Measurements from ENCODE around the gene B3GNT8. TPM values are rescaled to one million over a fixed set of nuclear protein-coding genes. Genes with fewer than 3 reads are reported as not detected.
A peak's percentile ranks its signal among the peaks of the same experiment; 100 is the strongest.

Gene B3GNT8
- total RNA-seq, 2 donors from 2014 or later: 4.0 to 4.2 TPM

DNA sequence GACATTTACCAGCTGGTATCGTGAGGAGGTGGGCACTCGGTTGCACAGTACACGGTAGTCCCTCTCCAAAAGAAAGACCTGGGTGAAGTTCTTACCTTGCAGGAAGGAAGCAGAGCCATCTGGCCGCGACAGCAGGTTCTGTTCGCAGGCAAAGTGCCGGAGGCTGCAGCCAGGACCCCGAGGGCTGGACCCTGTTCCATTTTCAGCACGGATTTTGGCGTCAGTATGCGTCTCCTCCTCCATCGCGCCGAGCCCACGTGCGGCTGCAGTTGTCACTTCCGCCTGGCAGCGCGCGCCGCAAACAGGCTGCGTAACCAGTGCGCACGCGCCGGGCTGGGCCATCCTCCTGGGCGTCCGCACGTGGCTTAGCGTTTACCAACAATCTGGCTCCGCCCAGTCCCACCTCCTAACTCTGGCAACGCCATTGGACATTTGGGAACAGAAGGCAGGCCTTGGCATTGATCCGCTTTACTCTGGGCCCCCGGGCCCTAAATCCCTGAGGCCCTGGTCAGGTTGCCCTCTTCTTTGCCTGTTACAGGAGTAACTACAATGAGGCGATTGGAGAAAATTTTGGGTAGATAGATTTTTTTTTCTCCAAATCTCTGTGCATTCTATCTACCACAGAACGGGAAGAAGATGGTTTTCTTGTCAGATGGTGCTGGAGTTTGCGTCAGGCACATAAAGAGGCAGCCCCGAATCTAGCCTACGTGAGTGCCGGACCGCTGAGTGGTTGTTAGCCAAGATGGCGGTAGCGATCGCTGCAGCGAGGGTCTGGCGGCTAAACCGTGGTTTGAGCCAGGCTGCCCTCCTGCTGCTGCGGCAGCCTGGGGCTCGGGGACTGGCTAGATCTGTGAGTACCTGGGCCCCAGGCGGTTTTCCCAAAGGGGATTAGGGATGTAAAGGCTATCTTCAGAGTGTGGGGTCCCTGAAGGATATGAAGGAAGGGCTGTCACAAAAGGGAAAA is 29.8 kb downstream of the B3GNT8 start, which contains the start of the genes BCKDHA and EXOSC5:
TSS of gene BCKDHA (plus strand) at position 733 of the 964 bp plus-strand sequence. CDS start at position 743, 10 bp downstream.
TSS of gene EXOSC5 (minus strand) at position 274 of the 964 bp plus-strand sequence. CDS start at position 243, 31 bp downstream.
- DNase-seq (ENCODE audit: low spot score) (peak; percentile 98), ATAC-seq (ENCODE audit: insufficient number of reproducible peaks, low FRiP score, low read depth) (peak; percentile 99)
- no peaks in the 10 kb centered on the region for H3K9me3 ChIP-seq
- H3K4me3 ChIP-seq: peak within 1 kb of the TSS; percentile 95
- TF ChIP-seq, protein P1, sequence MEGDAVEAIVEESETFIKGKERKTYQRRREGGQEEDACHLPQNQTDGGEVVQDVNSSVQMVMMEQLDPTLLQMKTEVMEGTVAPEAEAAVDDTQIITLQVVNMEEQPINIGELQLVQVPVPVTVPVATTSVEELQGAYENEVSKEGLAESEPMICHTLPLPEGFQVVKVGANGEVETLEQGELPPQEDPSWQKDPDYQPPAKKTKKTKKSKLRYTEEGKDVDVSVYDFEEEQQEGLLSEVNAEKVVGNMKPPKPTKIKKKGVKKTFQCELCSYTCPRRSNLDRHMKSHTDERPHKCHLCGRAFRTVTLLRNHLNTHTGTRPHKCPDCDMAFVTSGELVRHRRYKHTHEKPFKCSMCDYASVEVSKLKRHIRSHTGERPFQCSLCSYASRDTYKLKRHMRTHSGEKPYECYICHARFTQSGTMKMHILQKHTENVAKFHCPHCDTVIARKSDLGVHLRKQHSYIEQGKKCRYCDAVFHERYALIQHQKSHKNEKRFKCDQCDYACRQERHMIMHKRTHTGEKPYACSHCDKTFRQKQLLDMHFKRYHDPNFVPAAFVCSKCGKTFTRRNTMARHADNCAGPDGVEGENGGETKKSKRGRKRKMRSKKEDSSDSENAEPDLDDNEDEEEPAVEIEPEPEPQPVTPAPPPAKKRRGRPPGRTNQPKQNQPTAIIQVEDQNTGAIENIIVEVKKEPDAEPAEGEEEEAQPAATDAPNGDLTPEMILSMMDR (IDR thresholded peaks at IDR 0.05): no peak
- H3K4me1 ChIP-seq (ENCODE audit: control insufficient read depth in 1 of 2, low read depth in 2 of 2): peaks cover 13 to 17% of the 10 kb centered on the region in 2 donors
- no peaks in the 10 kb centered on the region for H3K36me3 ChIP-seq
- no peaks in the 10 kb centered on the region for H3K27me3 ChIP-seq (replicated peaks; ENCODE audit: insufficient read depth)
- H3K27ac ChIP-seq: peak within 1 kb of the TSS; percentile 83 to 92

DNA sequence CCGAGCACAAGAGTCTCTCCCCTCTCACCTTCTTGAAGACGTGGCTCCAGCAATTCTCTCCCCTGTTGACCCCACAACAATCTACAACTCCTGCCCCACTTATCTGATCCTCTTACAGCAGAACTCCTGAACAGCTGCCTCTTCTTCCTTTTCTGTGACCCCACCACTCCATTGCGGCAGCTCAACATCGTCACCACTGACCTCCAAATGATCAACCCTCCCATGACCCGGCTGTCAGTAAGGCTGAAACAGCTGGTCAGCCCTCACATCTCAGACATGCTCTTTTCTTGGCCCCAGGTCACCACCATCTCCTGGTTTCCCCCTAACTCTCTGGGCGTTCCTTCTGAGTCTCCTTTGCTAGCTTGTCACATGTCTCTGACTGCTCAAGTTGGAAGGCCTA is 31.8 kb downstream of the B3GNT8 start:
- Histone ChIP-seq H3K27me3 (replicated peaks; ENCODE audit: insufficient read depth) (no peaks in the 10 kb centered on the region), H3K27ac (no peak overlapping the region), H3K36me3 (peaks cover 7% of the 10 kb centered on the region), H3K4me3 (no peak overlapping the region), H3K9me3 (no peaks in the 10 kb centered on the region), H3K4me1 (ENCODE audit: control insufficient read depth in 1 of 2, low read depth in 2 of 2) (peaks cover 13 to 17% of the 10 kb centered on the region in 2 donors)
- TF ChIP-seq, protein P1 (IDR thresholded peaks at IDR 0.05): no peak
- ATAC-seq (ENCODE audit: insufficient number of reproducible peaks, low FRiP score, low read depth): no peak
- no peak for DNase-seq (ENCODE audit: low spot score)

DNA sequence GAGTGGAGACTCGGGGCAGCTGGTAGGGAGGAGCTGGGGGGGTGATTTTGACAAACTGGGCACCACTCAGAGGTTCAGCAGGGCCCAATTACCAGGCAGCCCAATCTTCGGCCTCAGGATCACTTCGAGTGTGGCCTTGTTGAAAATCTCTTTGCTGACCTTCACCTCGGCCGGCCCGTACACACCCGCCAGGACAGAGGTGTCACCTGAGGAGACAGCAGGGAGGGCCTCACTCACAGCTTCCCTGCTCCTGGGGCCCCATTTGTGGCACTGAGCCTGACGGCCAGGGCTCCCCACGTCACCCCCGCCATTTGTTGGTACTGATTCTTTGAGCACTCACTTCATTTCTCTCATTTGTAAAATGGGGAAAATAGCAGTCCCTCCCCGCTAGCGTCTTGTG is 34.4 kb downstream of the B3GNT8 start:
- Histone ChIP-seq H3K36me3 (peaks cover 10% of the 10 kb centered on the region), H3K9me3 (no peaks in the 10 kb centered on the region), H3K4me1 (ENCODE audit: control insufficient read depth in 1 of 2, low read depth in 2 of 2) (peaks cover 4 to 7% of the 10 kb centered on the region in 2 donors), H3K4me3 (no peak overlapping the region), H3K27ac (no peak overlapping the region), H3K27me3 (replicated peaks; ENCODE audit: insufficient read depth) (no peaks in the 10 kb centered on the region)
- DNase-seq (ENCODE audit: low spot score) (no peak), ATAC-seq (ENCODE audit: insufficient number of reproducible peaks, low FRiP score, low read depth) (no peak)
- TF ChIP-seq, protein P1 (IDR thresholded peaks at IDR 0.05): no peak

DNA sequence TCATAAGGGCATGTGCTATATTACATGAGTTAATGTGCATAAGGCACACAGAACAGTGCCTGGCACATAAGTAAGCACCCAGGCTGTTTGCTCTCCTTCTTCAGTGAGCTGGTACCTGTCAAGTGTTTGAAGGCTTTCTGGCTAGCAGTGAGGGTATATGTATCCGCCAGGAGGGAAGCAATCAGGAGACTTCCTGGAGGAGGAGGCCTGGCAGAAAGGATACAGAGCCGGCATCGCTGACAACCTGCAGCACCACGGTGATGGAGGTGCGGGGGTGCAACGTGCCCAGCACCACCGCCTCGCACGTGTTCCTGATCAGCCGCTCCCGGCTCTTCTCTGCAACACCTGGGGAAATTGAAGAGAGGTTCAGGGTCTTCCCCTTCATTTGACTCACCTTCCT is 35.6 kb downstream of the B3GNT8 start:
- DNase-seq (ENCODE audit: low spot score) (no peak), ATAC-seq (ENCODE audit: insufficient number of reproducible peaks, low FRiP score, low read depth) (no peak)
- Histone ChIP-seq H3K9me3 (no peaks in the 10 kb centered on the region), H3K4me1 (ENCODE audit: control insufficient read depth in 1 of 2, low read depth in 2 of 2) (peaks cover 4 to 7% of the 10 kb centered on the region in 2 donors), H3K36me3 (peaks cover 14% of the 10 kb centered on the region), H3K27ac (no peak overlapping the region), H3K4me3 (no peak overlapping the region), H3K27me3 (replicated peaks; ENCODE audit: insufficient read depth) (no peaks in the 10 kb centered on the region)
- TF ChIP-seq, protein P1 (IDR thresholded peaks at IDR 0.05): no peak

DNA sequence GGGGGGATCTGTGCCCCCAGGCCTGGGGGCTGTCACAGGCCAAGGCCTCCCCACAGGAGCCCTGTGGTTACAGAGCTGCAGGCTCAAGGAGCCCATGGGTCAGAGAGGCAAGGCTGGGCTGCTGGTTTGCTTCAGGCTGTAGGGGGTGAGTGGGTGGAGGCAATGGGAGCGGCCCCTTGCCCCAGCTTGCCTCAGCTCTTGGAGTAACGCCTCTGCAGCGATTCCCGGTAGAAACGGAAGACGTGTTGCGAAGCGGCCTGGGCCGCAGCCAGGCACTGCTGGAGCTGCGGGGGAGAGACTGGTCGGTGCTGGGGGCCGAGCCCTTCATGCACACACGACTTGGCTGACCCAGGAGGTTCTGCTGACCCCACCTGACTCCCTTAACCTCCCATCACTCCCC is 40.7 kb downstream of the B3GNT8 start:
- ATAC-seq (ENCODE audit: insufficient number of reproducible peaks, low FRiP score, low read depth): no peak
- Histone ChIP-seq H3K9me3 (no peaks in the 10 kb centered on the region), H3K27me3 (replicated peaks; ENCODE audit: insufficient read depth) (no peaks in the 10 kb centered on the region), H3K4me3 (no peak overlapping the region), H3K36me3 (peaks cover 14% of the 10 kb centered on the region), H3K27ac (no peak overlapping the region), H3K4me1 (ENCODE audit: control insufficient read depth in 1 of 2, low read depth in 2 of 2) (no peaks in the 10 kb centered on the region)
- DNase-seq (ENCODE audit: low spot score): no peak
- TF ChIP-seq, protein P1 (IDR thresholded peaks at IDR 0.05): no peak

All from thoracic aorta (tissue), 2 donors.